GM19452 (cell line): ENCODE data around the gene BCKDHA.
"Not testable (repeated sequence)": the region's sequence is repeated elsewhere in the genome, so short reads cannot be mapped to it uniquely, and the experiment has no call there.

Experiments
- ATAC-seq: cut with Tn5 transposase; IDR thresholded peaks from one replicate; pipeline ENCODE4 v1.9.1; 2021; ENCODE audit not compliant: unreplicated experiment

BCKDHA gene

GRCh38 chr19:41424335-41425173, 26.9 kb downstream of the BCKDHA start:
- ATAC-seq, result no peak

DNA sequence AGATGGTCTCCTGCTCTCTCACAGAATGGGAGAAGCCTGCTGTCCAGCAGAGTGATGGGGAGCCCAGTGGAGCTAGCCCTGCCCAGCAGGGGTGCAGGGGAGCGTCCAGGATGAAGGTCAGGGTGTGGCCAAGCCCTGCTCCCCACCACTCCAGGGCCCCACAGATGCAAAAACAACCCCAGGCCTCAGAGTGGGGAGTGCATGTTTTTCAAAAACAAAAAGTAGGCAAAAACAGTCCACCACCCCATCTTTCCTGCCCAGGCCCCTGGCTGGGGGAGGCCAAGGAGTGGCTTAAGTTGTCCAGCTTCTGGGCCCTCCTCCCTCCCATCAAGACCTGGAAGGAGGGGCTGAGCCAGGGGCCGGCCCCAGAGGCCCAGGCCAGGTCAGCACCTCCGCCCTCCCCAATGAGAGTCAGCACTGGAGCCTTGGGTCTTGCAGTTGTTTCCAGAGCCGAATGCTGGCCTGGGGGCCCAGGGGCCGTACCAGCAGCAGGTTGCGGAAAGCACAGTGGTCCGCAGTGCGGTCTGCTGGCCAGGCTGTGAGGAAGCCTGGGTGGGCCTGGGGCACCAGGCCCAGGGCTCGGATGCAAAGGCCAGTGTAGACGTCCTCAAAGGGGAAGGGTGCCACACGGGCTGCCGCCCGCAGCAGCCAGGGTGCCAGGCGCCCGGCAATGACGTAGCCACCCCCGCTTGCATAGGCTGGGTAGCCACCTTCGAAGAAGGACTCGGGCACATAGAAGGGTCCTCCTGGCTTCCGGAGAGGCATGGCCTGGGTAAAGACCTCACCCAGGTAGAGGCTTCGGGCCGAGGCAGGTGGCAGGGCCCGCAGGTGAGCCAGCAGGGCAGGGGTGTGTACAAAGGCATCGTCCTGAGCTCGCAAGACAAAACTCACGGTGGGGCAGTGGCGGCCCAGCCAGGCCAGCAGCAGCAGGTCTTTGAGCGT, 27.8 kb downstream of the BCKDHA start:
- no peak for ATAC-seq

- ATAC-seq, result no peak
Observed at GRCh38 chr19:41426116-41426841, 28.7 kb downstream of the BCKDHA start.

GRCh38 chr19:41426952-41427646, 29.5 kb downstream of the BCKDHA start, which contains the start of gene B3GNT8:
TSS of gene B3GNT8 (minus strand) at chr19:41427374. CDS start at chr19:41426778, 596 bp downstream.
- no peak for ATAC-seq

- ATAC-seq, result no peak
Observed at GRCh38 chr19:41427647-41428480, 30.2 kb downstream of the BCKDHA start.

GRCh38 chr19:41428481-41428859, 30.9 kb downstream of the BCKDHA start:
- no peak for ATAC-seq

GRCh38 chr19:41430922-41431321, 33.3 kb downstream of the BCKDHA start:
- no peak for ATAC-seq

DNA sequence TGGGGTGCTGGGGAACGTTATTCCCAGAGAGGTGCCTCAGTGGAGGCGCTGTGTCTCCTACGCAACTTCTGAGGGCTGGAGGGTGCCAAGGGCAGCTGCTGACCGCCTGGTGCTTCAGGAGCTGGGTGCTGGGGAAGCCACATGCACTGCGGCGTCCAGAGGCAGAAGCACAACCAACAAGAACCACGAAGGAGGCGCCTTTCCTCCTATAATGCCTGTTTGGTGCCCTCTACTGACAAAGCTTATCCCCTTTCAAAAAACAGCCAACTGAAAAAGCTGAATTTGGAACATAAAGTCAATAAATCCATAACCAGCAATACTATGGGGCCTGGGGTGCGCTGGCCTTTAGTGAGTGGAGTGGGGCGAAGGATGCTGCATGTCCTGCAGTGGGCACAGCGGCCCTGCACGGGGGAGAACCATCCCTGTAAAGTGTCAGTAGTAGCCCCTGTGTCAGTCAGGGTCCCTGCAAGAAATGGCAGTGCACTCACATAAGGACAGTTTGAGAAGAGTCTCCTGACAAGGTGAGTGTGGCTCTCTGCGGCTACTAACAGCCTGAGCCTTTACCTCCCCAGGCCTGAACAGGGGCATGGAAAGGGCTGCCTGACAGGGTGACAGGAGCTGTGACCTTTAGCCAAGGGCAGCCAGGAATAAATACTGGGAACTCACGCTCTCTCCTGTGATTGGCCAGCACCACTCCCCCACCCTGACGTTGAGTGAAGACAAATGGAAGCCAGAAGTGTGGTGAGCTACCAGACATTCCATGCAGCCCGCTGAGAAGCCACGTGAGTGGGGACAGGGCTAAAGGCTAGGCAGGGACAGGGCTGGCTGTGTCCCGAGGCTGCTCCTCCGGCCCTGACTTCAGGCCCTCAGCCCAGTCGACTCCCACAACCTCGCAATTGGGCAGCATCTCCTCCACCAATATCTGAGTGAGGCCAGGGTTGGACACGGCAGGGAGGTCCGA, 34.1 kb downstream of the BCKDHA start:
- ATAC-seq, result no peak

- ATAC-seq, result no peak
Observed at GRCh38 chr19:41433171-41433570, 35.6 kb downstream of the BCKDHA start.

DNA sequence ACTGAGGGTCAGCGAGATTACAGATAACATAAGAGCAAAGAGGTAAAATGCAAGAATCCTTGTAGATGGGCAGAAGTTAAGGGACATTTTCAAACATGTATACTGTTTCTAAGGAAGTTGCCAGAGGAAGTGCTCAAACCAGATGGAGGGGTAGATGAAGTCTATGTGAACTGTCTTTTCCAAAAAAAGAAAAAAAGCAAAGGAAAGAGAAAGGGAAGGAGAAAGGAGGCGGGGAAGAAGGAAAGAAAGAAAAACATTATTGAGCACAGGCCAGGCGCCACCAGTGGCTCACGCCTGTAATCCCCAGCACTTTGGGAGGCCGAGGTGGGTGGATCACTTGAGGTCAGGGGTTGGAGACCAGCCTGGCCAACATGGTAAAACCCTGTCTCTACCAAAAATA, 36.8 kb downstream of the BCKDHA start:
- no peak for ATAC-seq

DNA sequence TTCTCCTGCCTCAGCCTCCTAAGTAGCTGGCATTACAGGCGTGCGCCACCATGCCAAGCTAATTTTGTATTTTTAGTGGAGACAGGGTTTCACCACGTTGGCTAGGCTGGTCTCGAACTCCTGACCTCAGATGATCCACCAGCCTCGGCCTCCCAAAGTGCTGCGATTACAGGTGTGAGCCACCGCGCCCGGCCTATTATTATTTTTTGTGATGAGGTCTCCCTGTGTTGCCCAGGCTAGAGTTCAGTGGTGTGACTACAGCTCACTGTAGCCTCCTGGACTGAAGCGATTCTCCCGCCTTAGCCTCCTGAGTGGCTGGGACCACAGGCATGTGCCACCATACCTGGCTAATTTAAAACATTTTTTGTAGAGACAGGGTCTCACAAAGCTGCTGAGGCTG, 37.8 kb downstream of the BCKDHA start:
- ATAC-seq, result not testable (repeated sequence)

DNA sequence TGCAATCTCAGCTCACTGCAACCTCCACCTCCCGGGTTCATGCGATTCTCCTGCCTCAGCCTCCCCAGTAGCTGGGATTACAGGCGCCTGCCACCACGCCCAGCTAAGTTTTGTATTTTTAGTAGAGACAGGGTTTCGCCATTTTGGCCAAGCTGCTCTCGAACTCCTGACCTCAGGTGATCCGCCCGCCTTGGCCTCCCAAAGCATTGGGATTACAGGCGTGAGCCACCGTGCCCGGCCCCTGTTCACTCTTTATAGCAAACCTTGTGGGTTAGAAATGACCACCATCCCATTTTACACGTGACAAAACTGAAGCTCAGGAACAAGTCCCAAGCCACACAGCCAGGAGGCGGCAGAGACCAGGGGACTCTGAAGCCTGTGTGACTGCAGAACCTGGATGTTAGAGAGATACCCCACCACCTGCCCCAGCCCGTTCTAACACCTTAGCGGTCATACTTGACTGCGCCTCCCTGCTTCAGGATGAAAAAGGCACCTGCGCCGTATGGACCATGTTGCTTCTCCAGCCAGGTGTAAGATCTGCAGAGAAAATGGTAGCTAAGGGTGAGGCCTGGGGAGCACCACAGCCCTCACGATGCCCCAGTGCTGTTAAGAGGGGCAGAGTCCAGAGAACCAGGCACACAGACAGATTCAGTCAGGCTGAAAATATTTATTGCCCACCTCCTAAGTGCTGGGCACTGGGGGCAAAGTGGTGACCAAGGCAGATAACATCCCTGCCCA, 38.5 kb downstream of the BCKDHA start:
- no peak for ATAC-seq

- no peak for ATAC-seq
Observed at GRCh38 chr19:41436674-41436951, 39.0 kb downstream of the BCKDHA start.

DNA sequence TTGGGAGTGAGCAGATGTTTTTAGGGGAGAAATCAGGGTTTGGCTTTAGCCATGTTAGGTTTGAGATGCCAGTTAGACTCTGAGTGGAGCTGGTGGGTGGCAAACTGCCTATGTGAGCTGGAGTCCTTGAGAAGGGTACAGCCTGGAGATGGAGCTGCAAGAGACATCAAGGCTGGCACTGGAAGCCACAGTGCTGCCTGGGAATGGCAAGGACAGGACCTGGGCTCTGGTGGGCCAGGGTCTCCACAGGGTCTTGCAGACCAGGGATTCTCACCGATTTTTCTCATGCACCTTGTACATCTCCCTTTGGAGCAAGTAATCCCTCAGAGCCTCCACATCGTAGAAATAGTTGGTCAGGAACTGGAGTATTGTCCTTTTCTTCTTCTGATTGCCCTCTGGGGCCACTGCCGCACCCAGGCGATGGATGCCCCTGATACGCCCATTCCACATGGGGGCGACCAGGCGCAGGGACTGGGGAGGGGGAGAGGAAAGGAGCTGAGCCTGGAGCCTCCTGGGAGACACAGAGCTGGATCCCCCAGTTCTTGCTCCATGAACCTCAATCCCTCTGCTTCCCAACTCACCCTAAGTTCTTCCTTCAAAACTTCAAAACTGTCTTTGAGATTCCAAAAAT, 40.4 kb downstream of the BCKDHA start:
- no peak for ATAC-seq

DNA sequence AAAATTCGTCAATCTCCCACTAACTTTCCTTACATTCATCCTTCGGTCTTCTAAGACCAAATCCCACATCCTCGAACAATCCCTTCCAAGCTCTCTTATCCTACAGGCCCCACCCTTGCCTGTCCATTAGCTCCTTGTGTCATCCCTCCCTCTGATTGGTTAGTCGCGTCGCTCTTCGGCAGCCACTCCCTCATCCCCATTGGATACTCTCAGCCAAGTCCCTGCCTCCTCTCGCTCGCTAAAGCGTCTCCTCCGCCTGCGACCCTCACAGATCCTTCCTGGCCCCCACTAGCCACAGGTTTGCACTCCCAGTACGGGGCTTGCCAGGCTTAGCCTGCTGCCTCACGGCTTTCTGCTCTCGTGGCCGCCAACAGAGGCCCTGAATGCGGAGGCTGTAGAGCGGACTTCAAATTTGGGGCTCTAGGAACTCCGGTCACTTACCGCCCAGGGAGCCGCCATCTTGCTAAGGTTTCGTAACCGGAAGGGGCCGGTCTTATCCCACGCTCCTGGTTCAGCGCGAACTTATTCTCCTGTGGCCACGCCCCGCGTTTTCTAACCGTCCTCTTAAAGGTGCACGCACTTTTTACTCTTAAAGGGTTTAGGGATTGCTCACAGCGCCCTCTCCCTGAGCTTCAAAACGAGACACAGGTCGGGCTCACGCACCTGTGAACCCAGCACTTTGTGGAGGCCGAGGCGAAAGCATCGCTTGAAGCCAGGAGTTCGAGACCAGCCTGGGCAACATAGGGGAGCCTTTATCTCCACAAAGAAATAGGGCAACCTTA, 42.0 kb downstream of the BCKDHA start, which contains the start of gene DMAC2:
Gene DMAC2, minus strand, starts transcription at position 472 of the 782 bp plus-strand sequence. Its CDS starts 13 bp downstream, at position 459.
- ATAC-seq, result peak; percentile 87

GRCh38 chr19:41441321-41441945, 43.8 kb downstream of the BCKDHA start:
- ATAC-seq, result no peak
